GM21526 (cell line): Measurements from ENCODE around the gene OPTC.

Experiments
- ATAC-seq: cut with Tn5 transposase; IDR thresholded peaks from one replicate; pipeline ENCODE4 v1.9.1; 2021; ENCODE audit warnings: moderate library complexity; ENCODE audit not compliant: unreplicated experiment, low FRiP score

Gene OPTC

DNA sequence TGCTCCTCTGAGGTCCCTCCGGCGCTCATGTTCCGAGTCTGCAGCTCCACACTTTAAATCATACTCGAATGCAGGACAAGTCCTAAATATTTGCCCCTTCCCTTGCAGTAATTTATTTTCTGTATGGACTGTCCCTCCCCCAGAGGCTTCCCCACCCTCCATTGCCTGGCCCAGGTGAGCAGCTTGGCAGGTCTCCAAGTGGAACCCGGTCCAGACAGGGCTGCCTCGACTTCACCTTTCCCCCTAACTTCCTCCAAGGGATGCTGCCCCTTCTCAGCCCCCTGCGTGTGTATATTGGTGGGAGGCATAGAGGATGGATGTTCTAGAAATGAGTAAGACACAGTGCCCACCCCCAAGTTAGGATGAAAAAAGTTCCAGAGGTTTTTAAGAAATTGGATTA lies 5.4 kb upstream of the OPTC start:
- no peak for ATAC-seq

- no peak for ATAC-seq
Measured at GRCh38 chr1:203490607-203491006, 3.3 kb upstream of the OPTC start.

DNA sequence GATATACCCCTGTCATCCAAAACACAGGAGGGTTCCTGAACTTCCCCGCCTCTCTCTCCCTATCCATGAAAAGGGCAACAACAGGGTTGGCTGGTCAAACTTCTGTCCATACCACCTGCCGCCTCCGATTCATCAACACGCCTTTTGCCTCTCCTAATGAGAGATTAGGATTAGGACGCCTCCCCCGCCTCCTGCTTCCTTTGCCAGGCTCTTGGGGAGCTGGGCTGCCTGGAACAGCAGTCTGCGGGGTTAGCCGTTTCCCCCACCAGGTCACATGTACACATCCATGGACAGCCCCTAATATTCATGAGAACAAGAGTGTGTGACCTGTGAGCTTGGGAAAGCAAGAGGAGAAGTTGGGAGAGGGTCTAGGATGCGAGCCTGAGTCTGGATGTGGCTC lies 2.3 kb upstream of the OPTC start:
- ATAC-seq = no peak

- no peak for ATAC-seq
Measured at GRCh38 chr1:203492082-203492747, 1.7 kb upstream of the OPTC start.

GRCh38 chr1:203492748-203493130 lies 1.2 kb upstream of the OPTC start:
- no peak for ATAC-seq

DNA sequence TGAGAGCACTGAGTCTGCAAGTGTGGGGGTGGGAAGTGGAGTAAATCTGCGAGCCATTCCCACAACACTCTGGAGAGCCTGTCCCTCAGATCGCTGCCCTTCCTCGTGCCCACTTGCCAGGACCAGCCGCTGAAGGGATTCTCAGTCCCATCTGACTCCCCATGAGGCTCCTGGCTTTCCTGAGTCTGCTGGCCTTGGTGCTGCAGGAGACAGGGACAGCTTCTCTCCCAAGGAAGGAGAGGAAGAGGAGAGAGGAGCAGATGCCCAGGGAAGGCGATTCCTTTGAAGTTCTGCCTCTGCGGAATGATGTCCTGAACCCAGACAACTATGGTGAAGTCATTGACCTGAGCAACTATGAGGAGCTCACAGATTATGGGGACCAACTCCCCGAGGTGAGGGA lies 1.9 kb downstream of the OPTC start:
- ATAC-seq = no peak

DNA sequence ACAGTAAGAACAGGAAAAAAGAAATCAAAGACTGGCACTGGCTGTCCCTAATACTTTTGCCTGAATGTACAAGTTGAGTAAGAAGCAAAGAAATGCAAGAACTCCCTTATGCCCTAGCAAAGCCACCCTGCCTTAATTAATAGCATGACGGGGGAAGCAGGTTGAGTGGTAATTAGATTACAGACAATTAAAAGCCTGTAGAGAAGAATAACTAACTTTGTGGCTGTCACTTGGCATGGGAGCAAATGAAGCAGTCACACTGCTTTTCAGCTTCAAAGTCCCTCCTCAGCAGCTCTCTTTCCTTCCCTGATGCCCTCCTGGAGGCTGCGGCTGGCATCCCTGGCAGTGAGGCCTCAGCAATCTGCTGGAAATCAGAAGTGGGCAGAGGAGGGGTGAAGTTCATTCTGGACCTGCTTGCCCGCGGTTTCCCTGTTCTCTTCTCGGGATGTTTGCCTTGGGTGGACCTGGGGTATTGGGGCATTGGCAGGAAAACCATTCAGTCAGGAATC lies 3.4 kb downstream of the OPTC start:
- ATAC-seq = no peak

DNA sequence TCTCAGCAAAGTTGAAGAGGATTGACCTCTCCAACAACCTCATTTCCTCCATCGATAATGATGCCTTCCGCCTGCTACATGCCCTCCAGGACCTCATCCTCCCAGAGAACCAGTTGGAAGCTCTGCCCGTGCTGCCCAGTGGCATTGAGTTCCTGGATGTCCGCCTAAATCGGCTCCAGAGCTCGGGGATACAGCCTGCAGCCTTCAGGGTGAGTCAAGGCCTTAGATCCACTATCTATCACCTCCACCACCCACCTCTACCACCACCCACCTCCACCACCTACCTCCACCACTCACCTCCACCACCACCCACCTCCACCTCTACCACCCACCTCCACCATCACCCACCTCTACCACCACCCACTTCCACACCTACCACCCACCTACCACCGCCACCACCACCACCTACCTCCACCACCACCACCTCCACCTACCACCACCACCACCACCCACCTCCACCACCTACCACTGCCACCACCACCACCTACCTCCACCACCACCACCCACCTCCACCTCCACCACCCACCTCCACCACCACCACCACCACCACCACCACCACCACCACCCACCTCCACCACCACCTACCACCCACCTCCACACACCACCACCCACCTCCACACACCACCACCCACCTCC lies 5.8 kb downstream of the OPTC start:
- no peak for ATAC-seq

GRCh38 chr1:203500279-203500678 lies 6.3 kb downstream of the OPTC start:
- no peak for ATAC-seq

GRCh38 chr1:203503836-203504235 lies 9.9 kb downstream of the OPTC start:
- no peak for ATAC-seq

GRCh38 chr1:203504400-203505250 lies 10.7 kb downstream of the OPTC start:
- no peak for ATAC-seq

- no peak for ATAC-seq
Measured at GRCh38 chr1:203505526-203506204, 11.7 kb downstream of the OPTC start.

- ATAC-seq = no peak
Measured at GRCh38 chr1:203506858-203507626, 13.1 kb downstream of the OPTC start.

GRCh38 chr1:203507759-203508158 lies 13.8 kb downstream of the OPTC start:
- no peak for ATAC-seq

DNA sequence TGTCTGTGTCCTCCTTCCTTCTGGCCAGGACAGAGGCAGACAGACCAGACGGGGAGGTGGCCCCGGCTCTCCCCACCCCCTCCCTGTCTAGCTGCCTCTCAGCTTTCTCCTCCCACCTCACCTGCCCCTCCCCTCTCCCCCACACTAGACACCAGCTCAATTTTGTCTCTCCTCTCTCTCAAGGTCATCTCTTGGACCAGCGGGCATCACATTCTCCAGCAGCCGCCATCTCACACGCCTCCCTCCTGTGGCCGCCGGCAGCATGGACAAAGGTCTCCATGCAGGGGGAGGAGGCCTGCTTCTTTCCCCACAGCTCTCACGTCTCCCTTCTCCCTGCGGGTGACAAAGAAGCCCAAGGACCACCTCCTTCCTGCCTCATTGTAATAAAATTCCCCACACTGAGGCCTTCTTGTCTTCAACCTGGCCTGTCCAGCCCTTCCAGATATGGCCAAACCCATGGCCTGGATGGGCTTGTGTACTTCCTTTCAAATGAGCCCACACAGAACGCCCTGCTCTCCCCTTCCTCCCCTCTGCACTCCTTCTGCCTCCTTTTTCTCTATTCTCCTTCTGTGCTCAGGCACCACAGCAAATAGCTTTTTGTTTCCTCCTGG lies 14.6 kb downstream of the OPTC start:
- no peak for ATAC-seq

- no peak for ATAC-seq
Measured at GRCh38 chr1:203509135-203509534, 15.2 kb downstream of the OPTC start.

DNA sequence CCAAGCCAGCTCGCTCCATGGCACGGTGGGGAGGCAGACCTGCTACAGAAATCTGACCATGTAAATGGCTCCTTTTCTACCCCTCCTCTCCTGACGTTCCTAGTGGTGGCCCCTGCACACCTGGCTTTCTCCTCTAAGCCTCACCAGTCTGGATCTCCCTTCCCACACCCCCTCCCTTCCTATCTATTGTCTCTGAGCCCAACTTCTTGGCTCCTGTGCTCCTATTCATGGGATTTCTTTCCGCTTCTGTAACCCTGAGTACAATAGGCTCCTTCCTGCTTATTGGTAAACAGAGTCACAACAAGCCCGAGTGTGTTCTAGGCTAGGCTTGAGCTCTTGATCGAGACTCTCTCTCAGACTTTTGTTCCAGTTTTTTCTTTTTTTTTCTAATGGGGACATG lies 17.6 kb downstream of the OPTC start:
- no peak for ATAC-seq

DNA sequence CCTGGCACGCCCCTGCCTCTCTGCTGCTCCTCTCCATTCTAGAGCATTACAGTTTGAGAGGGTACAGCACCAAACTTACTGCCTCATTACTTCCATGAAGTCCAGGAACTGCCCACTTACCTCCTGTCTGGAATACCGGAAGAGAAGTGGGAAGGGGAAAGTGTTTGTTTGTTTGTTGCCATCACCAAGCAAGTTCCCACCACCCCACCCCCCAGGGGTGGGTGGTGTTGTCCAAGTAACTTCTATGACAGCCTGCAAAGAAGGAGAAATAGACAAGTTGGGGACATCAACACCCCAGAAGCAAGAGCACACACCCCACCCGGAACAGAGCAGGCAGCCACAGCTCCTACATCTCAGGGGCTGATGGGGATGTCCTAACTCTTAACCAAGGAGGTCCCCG lies 18.0 kb downstream of the OPTC start:
- no peak for ATAC-seq

DNA sequence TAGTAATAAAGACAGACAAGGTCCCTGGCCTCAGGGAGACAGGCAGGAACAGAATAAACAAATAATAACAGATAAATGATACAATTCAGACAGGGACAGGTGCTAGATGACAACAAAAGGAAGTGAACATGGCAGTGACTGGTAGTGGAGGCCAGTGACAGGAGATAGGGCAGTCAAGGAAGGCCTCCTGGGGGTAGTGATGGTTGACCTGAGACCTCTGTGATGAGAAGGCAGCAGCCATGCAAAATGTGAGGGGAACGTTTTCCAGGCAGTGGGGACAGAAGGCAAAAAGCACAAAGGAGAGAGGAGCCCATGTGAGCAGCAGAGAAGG lies 18.5 kb downstream of the OPTC start:
- no peak for ATAC-seq
